Measurements from ENCODE around the gene DLX4. TPM values are rescaled to one million over a fixed set of nuclear protein-coding genes. Genes with fewer than 3 reads are reported as not detected.

DLX4 gene
- total RNA-seq, 1 donor from 2014 or later: 1.2 TPM

DNA sequence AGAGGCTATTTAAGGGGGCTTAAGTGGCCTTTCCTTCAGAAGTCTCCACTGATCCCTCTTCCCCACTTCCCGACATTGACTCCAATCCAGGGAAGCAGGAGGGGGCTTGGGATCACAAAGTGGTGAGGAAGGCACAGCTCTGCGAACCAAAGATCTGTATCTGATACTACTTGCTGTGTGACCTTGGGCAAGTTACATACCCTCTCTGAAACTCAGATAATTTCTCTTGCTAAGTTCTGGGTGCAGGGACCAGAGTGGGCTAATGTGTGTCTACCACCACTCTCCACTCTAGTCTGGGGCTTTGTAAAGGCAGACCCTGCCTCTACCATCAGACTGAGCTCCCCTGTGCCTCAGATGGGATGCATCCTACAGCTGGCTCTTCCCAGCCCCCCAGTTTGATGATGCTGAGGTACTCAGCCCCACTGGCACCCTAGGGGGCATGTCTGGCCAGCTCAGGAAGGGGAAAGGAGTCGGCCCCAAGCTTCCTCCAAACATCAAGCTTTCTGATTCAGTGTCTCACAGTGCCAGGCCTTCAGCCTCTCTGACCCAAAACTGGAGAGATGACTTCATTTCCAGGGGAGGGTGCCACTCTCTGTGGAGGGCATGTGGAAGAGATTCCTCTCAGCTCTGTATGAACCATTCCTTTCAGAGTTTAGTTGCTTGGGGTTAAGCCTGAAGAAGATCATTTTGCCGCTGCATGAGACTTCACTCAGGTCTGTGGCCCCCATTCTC is 10.9 kb downstream of the DLX4 start:
- no peak overlapping the region for H3K27ac ChIP-seq
- peaks cover 20% of the 10 kb centered on the region for H3K4me1 ChIP-seq
- DNase-seq (ENCODE audit: extremely low spot score in 2 of 2): no peak

DNA sequence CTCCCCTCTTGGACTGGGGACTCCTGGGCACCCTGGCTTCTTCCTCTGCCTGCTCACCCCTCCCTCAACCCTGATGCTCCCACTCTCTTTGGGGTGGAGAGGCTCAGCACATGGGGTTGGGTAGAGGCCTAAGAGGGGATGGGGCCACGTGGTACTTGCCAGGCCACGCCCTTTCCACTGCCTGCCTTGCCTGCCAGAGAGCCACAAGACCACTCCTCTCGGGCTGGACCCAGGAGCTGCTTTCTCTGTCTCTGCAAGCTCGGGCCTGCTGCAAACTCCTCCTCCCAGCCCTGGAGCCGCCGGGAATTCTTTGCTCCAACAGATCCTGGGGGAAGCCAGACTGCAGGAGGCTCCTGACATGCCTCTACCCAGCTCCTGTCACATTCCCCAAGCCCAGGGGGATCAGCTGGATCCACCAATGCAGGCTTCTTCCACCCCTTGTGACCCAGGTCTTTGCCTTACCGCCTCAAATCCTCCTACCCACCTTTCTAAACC is 11.8 kb downstream of the DLX4 start:
- DNase-seq (ENCODE audit: extremely low spot score in 2 of 2): no peak
- Histone ChIP-seq H3K4me1 (peaks cover 17% of the 10 kb centered on the region), H3K9me3 (no peaks in the 10 kb centered on the region), H3K27me3 (no peaks in the 10 kb centered on the region), H3K4me3 (no peak overlapping the region), H3K36me3 (no peaks in the 10 kb centered on the region), H3K27ac (no peak overlapping the region)
- intact Hi-C loops (cut with DNase I): no loop called here
- TF ChIP-seq POLR2A (IDR thresholded peaks at IDR 0.05) (no peak), POLR2AphosphoS5 (IDR thresholded peaks at IDR 0.05; ENCODE audit: insufficient read depth in 1 of 2, low read depth in 1 of 2) (no peak)
- TF ChIP-seq, protein P1, sequence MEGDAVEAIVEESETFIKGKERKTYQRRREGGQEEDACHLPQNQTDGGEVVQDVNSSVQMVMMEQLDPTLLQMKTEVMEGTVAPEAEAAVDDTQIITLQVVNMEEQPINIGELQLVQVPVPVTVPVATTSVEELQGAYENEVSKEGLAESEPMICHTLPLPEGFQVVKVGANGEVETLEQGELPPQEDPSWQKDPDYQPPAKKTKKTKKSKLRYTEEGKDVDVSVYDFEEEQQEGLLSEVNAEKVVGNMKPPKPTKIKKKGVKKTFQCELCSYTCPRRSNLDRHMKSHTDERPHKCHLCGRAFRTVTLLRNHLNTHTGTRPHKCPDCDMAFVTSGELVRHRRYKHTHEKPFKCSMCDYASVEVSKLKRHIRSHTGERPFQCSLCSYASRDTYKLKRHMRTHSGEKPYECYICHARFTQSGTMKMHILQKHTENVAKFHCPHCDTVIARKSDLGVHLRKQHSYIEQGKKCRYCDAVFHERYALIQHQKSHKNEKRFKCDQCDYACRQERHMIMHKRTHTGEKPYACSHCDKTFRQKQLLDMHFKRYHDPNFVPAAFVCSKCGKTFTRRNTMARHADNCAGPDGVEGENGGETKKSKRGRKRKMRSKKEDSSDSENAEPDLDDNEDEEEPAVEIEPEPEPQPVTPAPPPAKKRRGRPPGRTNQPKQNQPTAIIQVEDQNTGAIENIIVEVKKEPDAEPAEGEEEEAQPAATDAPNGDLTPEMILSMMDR (IDR thresholded peaks at IDR 0.05): no peak

More for the DNA sequence above, 10.9 kb downstream of the DLX4 start:
- TF ChIP-seq, protein P1 (IDR thresholded peaks at IDR 0.05): no peak
- TF ChIP-seq POLR2AphosphoS5 (IDR thresholded peaks at IDR 0.05; ENCODE audit: insufficient read depth in 1 of 2, low read depth in 1 of 2) (no peak), POLR2A (IDR thresholded peaks at IDR 0.05) (no peak)
- Histone ChIP-seq H3K27me3 (no peaks in the 10 kb centered on the region), H3K4me3 (no peak overlapping the region), H3K9me3 (no peaks in the 10 kb centered on the region), H3K36me3 (no peaks in the 10 kb centered on the region)
- intact Hi-C loops (cut with DNase I): no loop called here

- Histone ChIP-seq H3K36me3 (no peaks in the 10 kb centered on the region), H3K4me1 (peaks cover 19% of the 10 kb centered on the region), H3K9me3 (no peaks in the 10 kb centered on the region), H3K27me3 (no peaks in the 10 kb centered on the region), H3K4me3 (no peak overlapping the region), H3K27ac (no peak overlapping the region)
- no peak for DNase-seq (ENCODE audit: extremely low spot score in 2 of 2)
- intact Hi-C loops (cut with DNase I): no loop called here
- TF ChIP-seq POLR2AphosphoS5 (IDR thresholded peaks at IDR 0.05; ENCODE audit: insufficient read depth in 1 of 2, low read depth in 1 of 2) (no peak), POLR2A (IDR thresholded peaks at IDR 0.05) (no peak)
- TF ChIP-seq, protein P1 (IDR thresholded peaks at IDR 0.05): no peak
Observed at GRCh38 chr17:49984283-49984682, 15.3 kb downstream of the DLX4 start.

DNA sequence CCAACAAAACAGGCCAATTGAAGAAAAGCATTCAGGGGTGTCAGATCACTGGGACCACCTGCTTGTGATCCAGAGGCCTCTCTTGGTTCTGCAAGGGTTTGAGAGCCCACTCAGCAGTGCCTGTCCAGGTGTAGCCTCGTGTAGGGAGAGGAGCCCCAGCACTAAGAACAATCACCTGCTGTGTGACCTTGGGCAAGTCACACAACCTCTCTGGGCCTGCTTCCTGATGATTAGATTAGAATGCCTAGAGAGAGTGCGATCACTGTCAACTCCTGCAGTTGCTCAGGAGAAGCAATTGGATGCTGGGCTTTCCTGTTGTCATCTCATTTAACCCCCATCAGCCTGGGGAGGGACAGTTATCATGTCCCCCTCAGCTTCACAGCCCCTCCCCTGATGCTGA is 15.8 kb downstream of the DLX4 start:
- TF ChIP-seq, protein P1 (IDR thresholded peaks at IDR 0.05): no peak
- no peak for TF ChIP-seq POLR2AphosphoS5 (IDR thresholded peaks at IDR 0.05; ENCODE audit: insufficient read depth in 1 of 2, low read depth in 1 of 2)
- TF ChIP-seq POLR2A (IDR thresholded peaks at IDR 0.05): no peak
- no peak for DNase-seq (ENCODE audit: extremely low spot score in 2 of 2)
- H3K4me1 ChIP-seq: peaks cover 19% of the 10 kb centered on the region
- intact Hi-C loops (cut with DNase I): no loop called here
- no peaks in the 10 kb centered on the region for H3K27me3 ChIP-seq
- no peak overlapping the region for H3K4me3 ChIP-seq
- H3K9me3 ChIP-seq: no peaks in the 10 kb centered on the region
- no peaks in the 10 kb centered on the region for H3K36me3 ChIP-seq
- H3K27ac ChIP-seq: no peak overlapping the region

DNA sequence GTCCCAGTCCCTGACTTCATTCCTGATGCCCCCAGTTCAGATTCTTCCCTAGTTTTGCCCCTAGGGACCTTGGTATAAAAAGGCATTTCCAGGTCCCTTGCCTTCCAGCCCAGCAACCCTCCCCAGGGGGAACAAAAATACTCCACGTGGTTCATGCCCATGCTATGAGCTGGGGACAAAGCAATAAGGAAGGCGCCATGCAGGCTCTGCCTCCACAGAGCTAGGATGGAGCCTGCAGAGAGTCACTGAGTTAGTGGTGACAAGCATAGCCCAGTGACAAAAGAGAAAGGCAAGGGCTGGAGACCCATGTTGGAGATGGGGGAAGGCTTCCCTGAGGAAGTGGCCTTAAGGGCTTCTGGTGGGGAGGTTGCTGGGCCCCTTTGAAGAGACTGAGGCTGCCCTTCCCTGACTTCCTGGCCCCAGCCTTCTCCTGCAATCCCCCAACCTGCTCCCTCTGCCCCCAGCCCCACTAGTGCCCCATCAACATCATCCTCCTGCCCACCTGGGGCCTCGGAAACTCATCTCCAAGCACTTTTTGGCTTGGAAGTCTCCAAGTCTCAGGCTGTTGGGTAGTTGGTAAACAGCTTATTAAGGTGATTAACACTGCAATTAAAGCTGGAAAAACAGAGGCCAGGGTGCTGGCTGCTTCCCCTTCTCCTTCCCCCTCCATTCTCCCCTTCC is 16.5 kb downstream of the DLX4 start:
- Histone ChIP-seq H3K27me3 (no peaks in the 10 kb centered on the region), H3K9me3 (no peaks in the 10 kb centered on the region), H3K4me1 (peaks cover 19% of the 10 kb centered on the region), H3K27ac (no peak overlapping the region), H3K4me3 (no peak overlapping the region), H3K36me3 (no peaks in the 10 kb centered on the region)
- TF ChIP-seq, protein P1 (IDR thresholded peaks at IDR 0.05): no peak
- TF ChIP-seq POLR2A (IDR thresholded peaks at IDR 0.05) (no peak), POLR2AphosphoS5 (IDR thresholded peaks at IDR 0.05; ENCODE audit: insufficient read depth in 1 of 2, low read depth in 1 of 2) (no peak)
- no peak for DNase-seq (ENCODE audit: extremely low spot score in 2 of 2)
- intact Hi-C loops (cut with DNase I): no loop called here

Measured in vagina (tissue), 2 donors.